Central memory CD4-positive, alpha-beta T cell (primary cell): Measurements from ENCODE around the gene EVX2.

ENCODE experiments used
- DNase-seq: peaks from one replicate; pipeline ENCODE4 v3.0.0; 2022

The EVX2 gene

DNA sequence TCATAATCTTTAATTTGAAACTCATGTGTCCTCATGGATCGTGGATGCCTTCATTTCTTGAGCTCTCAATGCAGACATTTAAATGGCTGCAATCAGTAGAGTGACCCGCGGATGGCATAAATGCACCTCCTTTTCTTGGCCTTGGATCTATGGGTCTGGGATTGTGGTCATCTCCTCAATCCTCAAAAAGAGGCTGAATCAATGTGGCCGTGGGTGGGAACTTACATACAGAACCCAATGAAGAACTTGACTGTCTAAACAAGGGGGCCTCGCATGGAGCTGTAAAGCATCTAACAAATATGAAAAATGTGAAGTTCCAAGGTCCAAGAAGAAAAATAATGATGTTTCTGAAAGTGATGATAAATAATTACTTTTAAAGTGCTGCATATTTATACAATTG lies 11.7 kb upstream of the EVX2 start:
- DNase-seq = no peak

DNA sequence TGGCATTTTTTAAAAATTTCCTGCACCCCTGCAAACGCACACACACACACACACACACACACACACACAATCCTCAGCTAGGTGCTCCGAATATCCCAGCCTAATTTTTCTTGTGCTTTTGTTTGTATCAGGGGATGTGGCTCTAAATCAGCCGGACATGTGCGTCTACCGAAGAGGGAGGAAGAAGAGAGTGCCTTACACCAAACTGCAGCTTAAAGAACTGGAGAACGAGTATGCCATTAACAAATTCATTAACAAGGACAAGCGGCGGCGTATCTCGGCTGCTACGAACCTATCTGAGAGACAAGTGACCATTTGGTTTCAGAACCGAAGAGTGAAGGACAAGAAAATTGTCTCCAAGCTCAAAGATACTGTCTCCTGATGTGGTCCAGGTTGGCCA lies 10.6 kb upstream of the EVX2 start:
- DNase-seq = no peak

DNA sequence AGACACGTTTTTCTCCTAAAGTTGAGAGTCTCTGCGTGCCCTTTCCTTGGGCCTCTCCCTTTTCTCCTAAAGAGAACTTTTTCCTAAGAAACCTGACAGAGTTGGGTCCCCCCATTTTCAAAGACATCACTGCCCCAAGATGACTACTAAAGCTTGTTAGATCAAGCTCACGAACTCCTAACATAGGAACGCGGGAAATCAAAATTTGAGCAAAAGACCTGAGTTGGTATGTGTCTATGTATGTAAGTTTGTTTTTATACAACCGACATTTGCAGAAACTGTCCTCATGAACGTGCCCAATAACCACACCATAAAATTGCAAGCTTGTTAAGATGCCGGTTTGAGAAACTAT lies 10.1 kb upstream of the EVX2 start:
- DNase-seq = no peak

DNA sequence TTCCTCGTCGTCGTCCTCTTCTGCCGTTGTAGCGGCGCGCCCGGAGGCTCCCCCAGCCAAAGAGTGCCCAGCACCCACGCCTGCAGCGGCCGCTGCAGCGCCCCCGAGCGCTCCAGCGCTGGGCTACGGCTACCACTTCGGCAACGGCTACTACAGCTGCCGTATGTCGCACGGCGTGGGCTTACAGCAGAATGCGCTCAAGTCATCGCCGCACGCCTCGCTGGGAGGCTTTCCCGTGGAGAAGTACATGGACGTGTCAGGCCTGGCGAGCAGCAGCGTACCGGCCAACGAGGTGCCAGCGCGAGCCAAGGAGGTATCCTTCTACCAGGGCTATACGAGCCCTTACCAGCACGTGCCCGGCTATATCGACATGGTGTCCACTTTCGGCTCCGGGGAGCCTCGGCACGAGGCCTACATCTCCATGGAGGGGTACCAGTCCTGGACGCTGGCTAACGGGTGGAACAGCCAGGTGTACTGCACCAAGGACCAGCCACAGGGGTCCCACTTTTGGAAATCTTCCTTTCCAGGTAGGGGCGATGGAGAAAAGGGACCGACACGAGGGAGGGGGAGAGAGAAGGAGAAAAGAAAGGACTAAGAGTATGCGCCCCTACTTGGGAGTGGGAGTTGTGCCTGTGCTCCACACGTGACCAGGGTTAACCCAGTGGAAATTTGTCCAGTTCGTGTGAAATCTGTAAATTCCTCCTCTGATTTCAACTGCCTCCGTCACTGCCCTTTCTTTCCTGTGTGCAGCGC lies 9.6 kb upstream of the EVX2 start:
- DNase-seq = no peak

DNA sequence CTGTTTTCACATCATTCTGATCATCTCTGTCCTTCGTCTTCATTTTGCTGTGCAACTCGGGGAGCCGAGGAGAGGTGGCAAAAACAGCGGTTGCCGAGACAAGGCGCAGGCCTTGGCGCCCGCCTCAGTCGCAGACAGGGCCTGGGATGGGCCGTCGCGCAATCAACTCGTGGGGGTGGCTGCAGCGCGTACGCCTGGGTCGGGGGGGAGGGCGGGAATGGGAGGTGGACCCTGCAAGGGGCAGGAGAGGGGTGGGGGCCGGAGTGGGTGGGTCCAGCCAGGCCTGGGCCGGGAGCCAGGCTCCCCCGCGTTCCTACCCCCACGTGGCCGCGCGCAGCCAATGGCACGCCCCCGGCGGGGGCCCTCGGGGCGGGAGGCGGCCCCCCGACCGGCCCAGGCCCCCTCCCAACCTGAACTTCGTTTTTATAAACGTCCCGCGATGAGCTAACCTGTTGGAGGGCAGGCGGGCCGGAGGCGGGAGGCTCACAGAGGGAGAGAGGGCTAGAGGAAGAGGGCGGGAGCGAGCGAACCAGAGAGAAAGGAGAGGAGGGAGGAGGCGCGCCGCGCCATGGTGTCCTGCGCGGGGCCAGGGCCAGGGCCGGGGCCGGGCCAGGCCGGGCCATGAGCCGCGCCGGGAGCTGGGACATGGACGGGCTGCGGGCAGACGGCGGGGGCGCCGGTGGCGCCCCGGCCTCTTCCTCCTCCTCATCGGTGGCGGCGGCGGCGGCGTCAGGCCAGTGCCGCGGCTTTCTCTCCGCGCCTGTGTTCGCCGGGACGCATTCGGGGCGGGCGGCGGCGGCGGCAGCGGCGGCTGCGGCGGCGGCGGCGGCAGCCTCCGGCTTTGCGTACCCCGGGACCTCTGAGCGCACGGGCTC lies 8.7 kb upstream of the EVX2 start, which contains the start of gene HOXD13:
TSS of gene HOXD13 (plus strand) at position 452 of the 875 bp plus-strand sequence. CDS start at position 622, 170 bp downstream.
- no peak for DNase-seq

DNA sequence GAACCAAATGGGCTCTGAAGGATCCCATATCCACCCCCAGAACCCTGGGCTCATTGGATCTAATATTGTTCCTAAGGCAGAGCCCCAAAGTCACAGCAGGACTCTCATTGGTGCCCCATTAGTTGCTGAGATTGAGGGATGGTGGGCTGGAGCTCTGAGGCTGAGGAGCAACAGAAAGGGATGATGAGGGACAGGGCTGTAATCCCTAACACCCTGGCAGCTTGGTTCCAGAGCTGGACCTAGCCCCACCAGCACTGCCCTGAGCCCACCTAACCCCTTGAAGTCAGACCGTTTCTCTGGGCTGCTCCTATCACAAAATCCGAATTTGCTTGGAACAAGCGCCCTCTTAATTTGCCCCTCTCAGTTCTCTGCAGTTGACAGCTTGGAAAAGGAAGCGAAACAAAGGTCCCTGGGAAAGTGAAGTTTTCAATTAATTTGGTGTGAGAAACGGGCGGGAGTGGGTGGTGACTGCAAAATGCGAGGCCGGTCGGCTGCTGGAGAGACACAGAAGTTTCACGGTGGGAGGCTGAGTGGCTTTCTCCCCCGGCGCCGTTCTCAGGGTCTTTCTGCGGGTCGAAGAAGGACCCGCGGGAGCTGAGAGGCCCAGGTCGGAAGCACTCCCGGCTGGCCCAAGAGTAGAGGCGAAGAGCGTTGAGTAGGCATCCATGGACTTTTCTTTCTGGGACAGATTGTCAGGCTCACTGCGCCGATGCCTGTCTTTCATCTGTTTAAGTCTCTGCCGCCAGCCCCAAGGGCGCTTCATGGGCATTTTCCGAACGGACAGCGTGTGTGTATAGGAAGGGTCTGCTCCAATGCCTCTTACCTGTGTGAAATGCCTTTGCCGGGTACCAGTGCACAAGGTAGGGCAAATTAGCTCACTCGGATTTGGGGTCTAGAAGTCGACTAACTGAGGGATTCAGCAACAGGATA lies 7.8 kb upstream of the EVX2 start:
- no peak for DNase-seq

DNA sequence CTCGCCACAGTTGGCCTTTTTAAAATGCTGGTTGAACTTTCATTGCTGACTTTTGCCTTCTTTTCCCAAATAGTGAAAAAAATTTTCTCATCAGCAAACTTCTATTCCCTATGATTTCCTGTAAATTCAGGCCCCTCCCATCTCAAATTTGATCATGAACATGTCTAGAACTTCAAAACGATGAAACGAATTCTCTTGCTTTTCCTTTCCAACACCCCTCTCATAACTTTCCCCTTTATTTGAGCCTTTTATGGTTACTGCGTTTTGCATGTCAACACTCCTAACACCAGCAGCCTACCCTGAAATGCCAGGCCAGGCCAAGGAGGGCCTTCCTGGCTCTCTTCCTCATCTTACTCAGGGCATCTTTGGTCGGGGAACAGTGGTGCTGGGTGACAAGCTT lies 7.1 kb upstream of the EVX2 start:
- DNase-seq = no peak

DNA sequence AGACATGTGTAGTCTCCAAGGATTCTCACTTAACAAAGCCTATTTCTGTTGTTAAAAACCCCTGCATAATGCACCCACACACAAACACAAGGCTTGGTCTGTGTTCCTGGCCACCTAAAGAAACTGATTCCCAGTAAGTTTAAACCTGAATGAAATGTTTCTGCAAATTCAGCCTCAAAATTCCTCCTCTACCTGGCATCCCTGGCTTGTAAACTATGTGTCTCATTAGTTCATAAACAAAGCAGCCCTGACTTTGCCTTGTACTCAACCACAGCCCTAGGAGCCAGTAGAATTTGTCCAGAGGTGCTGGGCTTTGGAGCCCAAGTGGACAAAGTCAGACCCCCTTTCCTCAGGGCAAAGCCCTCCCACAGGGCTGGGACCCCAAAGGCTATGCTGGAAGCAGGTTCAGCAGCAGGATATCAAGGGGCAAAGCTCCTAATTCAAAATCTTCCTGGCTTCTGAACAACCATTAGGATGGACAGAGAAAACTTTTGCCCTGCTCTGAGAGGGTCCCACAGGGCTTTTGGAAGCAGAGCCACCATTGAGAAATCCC lies 6.2 kb upstream of the EVX2 start:
- no peak for DNase-seq

DNA sequence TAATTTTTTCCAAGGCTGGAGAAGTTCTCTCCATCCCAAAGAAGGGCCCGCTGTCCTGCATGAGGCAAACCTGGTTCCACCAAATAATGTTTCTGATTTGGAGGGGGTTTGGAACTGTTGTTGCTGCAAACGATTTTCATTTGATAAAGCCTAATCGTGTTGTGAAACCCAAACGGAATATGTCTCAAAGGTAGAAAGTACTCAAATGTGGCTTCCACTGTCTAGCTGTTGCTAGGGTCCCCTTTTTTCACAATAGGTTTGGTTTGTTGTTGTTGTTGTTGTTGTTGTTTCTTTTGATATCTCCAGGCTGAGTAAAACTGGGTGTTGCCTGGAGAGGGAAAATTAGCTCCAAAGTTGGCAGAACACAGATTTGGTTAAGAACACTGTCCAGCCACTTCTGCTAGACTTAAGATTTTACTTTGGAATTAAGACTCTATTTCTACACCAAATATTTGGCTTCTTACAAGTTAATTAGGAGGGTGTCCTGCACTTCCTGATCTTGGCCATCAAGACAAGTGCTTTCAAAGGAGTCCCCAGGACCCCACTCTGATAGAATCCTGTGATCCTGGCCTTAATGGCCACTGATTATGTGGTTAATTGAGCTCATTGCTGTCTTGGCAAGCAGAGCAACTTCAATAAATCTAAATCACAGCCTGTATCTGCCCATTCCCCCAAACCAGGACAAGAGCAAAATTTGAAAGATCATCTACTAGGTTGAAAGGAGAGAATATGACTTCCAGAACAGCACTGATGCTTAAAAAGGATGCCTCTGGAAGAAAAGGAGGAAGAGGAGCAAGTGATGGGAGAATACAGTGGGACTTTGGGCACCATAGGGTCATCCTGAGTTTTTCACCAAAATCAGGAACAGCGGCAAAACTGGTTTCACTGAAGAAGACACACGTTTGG lies 5.4 kb upstream of the EVX2 start:
- no peak for DNase-seq

DNA sequence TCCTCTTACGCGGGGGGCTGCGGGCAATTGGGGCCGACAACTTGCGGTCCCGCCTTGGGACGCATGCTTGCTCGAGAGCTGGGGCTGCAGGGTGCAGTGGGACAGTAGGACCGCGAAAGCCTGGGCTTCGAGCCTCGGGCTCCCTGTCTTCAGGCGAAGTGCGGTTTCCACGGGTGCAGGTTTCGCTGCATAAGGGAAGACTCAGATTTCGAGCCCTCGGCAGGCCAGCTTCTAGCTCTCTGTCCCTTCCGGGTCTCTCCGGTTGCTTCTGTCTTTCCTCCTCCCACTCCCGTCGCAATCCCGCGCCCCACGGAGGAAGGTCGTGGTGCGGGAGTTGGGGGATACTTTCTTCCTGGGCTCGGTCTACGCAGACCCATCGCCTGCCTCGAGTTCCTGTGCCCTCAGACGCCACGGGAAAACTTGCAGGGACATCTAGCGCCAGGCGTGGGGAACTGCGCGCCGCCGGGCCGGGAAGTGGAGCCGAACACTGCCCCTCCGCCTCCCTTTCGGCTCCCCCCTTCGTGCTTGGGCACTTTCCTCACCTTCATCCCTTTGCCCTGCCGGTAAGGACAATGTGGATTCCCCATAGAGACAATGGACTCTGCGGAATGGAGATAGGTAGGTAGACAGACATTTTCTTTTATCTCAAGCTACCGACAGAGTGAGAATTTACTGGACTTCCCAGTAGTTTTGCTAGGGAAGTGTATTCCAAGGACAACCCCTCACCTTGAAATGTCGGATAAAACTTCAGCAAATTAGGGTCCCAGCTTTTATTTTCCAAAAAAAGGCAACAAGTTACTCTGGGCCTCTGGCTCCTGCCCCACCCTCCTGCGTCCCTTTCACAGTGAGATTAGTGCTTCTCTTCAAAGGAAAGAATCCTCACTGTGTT lies 4.5 kb upstream of the EVX2 start:
- DNase-seq = no peak

DNA sequence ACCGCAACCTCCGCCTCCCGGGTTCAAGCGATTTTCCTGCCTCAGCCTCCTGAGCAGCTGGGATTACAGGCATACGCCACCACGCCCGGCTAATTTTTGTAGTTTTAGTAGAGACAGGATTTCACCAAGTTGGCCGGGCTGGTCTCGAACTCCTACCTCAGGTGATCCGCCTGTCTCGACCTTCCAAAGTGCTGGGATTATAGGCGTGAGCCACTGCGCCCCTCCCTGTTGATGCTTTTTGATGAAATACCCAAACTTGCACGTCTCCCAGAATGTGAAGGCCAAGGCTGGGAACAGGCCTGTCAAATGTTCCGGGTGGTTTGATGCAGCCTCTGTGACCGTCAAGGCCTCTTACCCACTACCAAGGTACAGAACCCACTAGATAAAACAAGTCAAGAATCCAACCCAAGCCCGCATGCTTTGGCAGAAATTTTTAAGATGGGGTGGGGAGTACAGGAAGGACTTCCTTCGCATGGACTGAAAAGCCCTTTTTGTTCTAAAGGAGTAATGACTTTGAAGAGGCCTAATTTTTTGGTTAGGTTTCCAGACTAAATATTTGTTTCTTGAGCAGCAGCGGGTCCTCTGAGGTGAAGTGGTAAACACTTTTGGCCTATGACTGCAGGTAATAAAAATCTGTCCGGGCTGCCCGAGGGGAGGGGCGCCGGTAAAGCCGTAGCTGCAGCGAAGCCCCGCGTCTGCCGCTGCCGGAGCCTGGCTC lies 3.7 kb upstream of the EVX2 start:
- no peak for DNase-seq

DNA sequence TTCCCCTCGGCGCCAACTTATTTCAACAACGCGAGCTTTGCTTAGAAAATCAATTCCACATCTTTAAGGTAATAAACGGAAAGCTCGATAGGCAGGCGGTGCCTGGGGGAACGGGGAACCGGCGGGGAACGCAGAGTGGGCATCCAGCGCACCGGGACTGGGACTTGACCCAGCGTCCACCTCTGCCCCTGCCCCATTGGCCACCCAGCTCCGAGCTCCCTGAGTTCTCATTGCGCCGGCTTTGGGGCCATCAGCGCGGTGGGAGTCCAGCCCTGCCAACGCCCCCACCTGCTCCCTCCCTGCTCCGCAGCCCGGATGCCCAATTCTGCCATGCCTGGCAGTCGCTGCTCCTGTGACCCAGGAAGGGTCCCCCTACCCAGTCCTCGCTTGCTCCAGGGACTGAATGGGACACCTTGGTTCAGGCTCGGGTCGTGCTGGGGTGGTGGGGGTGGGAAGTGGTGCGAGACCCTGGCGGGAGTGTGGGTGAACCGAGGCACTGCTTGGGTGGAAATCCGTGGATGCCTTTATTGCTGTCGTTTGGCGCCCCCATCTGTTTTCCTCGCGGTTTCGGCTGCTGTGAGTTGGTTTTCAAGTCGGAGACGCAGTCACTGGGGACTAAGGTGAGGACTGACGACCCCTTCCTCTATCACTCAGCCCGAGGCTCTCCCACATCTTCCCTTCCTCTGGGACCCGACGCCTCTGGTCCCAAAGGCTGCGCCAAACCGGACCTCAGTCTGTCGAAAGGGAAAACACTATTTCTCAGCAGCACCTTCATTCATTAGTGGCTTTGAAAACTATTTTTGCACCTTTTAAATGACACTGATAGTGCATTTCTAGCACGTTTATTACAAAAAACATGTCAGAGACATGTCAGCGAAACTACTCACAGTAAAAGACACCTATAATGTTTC lies 2.4 kb upstream of the EVX2 start:
- DNase-seq = no peak

DNA sequence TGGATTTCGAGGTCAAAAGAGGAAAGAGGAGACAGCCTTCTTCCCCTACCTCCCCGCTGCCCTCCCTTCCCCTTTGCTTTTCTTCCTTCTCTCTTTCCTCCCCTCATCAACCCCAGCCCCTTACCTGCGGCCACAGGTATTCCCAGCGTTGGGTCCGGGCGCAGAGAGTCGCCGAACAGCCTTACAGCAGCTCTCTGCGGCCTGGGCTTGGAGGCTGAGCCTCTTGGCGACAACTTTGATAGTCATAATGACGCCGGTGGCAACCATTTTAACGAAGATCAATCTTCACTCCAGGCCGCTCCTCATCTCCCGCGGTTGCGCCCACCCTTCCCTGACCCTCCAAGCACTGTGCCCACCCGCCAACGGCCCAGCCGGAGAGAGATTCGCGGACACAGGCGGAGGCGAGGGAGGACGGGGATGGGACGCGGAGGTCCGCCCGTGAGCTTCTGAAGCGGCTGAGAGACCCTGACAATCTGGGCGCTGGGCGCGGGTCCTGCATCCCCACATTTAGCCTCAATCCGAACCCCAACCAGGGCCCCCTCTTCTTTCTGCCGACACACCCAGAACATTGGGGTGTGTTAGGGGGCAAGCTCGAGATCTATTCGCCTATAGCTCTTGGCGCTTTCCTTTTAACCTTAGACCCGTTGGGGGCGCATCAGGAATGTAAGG lies 1.5 kb upstream of the EVX2 start:
- DNase-seq = no peak

DNA sequence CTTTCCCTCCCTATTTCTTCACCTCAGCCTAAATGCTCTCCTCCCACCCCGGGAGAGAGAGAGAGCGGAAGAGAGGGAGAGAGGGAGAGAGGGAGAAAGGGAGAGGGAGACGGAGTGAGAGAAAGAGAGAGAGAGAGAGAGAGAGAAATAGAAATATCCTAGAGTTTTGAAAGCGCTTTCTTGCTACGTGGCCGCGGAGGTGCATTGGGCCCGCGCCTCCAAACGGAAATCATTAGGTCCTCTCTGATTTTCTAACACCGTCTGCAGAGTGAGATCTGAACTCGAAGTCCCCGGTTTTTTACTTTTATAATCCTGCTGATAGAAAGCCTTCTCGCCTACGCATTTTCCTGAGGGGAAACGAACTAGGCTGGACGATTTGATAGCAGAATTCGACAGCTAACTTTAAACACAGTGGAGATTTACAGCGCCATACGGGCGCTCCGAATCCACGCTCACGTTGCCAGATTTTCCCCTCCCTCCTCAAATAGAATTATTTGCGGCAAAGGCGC lies 903 bp upstream of the EVX2 start:
- DNase-seq = no peak

DNA sequence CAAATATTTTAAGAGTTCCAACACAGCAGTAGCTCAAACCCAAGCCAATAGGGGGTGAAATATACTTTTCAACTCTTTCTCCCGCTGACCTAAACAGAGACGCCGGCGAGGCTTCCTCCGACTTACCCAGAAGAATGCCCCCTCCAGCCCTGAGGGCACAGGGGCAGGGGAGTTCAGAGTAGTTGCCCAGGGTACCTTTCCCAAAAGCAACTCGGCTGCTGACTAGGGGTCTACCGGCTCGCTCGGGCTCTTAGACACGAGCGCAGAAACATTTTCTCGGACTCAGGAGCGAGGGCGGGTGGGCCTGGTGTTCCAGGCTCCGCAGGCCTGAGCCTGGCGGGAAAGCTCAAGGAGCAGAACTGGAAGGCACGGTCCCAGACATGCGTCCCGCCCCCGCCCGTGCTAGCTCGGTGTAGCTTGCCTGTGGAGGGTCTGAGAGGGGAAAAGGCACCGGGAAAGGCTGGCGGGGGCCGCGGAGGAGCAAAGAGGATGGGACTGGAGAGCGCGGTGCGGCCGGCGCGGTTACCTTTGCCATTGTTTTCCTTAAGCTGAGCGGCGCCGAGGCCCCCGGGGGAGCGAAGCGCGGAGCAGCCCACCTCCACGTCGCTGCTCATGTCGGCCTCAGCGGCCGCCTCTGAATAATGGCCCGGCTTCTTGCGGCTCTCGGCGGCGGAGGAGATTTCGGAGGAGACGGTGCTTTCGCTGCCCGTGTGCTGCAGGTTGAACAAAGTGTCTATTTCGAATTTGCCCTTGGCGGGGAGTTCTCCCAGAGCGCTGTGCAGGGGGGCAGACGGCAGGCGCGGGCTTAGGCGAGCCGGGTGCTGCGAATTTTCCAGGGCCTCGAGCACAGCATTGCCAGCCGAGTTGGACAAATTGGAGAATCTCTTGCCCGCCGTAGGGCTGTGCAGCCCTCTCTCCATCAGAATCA lies 674 bp downstream of the EVX2 start:
- DNase-seq = no peak

DNA sequence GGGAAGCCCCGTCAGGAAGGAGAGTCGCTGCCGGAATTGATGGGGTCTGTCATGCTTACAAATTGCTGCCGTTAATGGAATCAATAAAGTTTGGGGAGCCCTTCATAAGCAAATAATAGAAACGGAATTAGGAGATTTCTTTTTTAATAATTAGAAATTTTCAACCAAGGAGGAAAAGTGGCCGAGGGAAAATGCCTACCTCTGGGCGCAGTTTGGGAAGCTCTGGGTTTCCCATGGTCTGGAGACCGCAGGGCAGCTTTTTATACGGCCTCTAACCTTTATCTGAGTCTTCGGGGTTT lies 1.3 kb downstream of the EVX2 start:
- DNase-seq = no peak
